WTC11 (cell line): ENCODE results near the gene SHROOM3.

Experiments
- CREM ChIP-seq: sonication (generic); formaldehyde crosslinking; IDR thresholded peaks from 2 replicates; pipeline ENCODE4 v1.8.1; 2022; ENCODE audit warnings: mild to moderate bottlenecking, missing genetic modification reagents, moderate library complexity
- EMX1 ChIP-seq: fragments of 250-450 bp; sonication (Bioruptor Pico); IDR thresholded peaks from 2 replicates; pipeline ENCODE4 v1.8.0; 2021; ENCODE audit warnings: mild to moderate bottlenecking
- FOXP1 ChIP-seq: sonication (generic); formaldehyde crosslinking; IDR thresholded peaks from 2 replicates; pipeline ENCODE4 v1.8.0; 2022; ENCODE audit warnings: missing genetic modification reagents, mild to moderate bottlenecking, moderate library complexity, borderline replicate concordance
- NFE2L1 ChIP-seq: sonication (generic); formaldehyde crosslinking; IDR thresholded peaks from 2 replicates; pipeline ENCODE4 v1.8.1; 2023; ENCODE audit warnings: missing genetic modification reagents
- SMAD3 ChIP-seq: sonication (generic); formaldehyde crosslinking; IDR thresholded peaks from 2 replicates; pipeline ENCODE4 v1.8.0; 2022; ENCODE audit warnings: missing genetic modification reagents, mild to moderate bottlenecking, borderline replicate concordance
- TF ChIP-seq, protein P1 (sequence below): sonication (generic); formaldehyde crosslinking; IDR thresholded peaks from 2 replicates; pipeline ENCODE4 v1.8.1; 2022; ENCODE audit warnings: low read depth, missing genetic modification reagents, borderline replicate concordance
- TF ChIP-seq, protein P2 (sequence below): sonication (generic); formaldehyde crosslinking; IDR thresholded peaks from 2 replicates; pipeline ENCODE4 v1.8.0; 2022; ENCODE audit warnings: mild to moderate bottlenecking, missing genetic modification reagents
- TF ChIP-seq, protein P3 (sequence below): sonication (generic); formaldehyde crosslinking; IDR thresholded peaks from 2 replicates; pipeline ENCODE4 v1.8.0; 2022; ENCODE audit warnings: mild to moderate bottlenecking, missing genetic modification reagents
- TF ChIP-seq, protein P4 (sequence below): fragments of 250-450 bp; sonication (Bioruptor Pico); conservative IDR thresholded peaks from 2 replicates; pipeline ENCODE4 v1.9.0; 2021; ENCODE audit warnings: mild to moderate bottlenecking
- TF ChIP-seq, protein P5 (sequence below): fragments of 200-600 bp; IDR thresholded peaks from 2 replicates; pipeline ENCODE4 v1.8.0; 2022; ENCODE audit warnings: antibody characterized with exemption
- TF ChIP-seq, protein P6 (sequence below): sonication (generic); formaldehyde crosslinking; conservative IDR thresholded peaks from 2 replicates; pipeline ENCODE4 v1.8.1; 2022; ENCODE audit warnings: mild to moderate bottlenecking, missing genetic modification reagents
- TF ChIP-seq, protein P7 (sequence below): sonication (generic); formaldehyde crosslinking; IDR thresholded peaks from 2 replicates; pipeline ENCODE4 v1.8.1; 2022; ENCODE audit warnings: mild to moderate bottlenecking, moderate library complexity, missing genetic modification reagents
- TF ChIP-seq, protein P8 (sequence below): sonication (generic); formaldehyde crosslinking; IDR thresholded peaks from 2 replicates; pipeline ENCODE4 v1.8.0; 2022; ENCODE audit warnings: mild to moderate bottlenecking, missing genetic modification reagents

DNA sequence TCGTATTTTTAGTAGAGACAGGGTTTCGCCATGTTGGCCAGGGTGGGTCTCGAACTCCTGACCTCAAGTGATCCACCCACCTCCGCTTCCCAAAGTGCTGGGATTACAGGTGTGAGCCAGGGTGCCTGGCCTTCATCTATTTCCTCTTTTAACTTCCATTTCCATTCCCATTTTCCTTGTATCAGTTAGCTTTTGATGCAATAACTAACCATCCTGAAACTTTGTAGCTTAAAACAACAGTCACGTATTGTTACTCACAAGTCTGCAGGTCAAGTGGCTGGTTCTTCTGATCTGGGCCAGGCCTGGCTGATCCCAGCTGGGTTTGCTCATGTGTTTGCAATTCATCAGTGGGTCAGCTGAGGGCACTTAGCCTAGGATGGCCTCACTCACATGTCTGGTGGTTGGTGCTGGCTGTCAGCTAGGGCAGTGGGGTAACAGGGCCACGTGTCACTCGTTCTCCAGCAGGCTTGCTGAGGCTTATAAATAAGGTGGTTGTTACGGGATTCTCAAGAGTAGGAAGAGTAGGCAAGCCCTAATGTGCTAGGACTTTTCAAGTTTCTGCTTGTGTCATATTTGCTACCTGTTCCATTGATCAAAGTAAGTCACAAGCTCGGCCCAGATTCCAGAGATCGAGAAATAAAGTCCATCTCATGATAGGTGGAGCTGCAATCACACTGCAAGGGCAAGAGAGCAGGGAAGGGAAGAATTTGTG is 374.7 kb downstream of the SHROOM3 start:
- TF ChIP-seq NFE2L1 (no peak), CREM (CRISPR knock-in tag) (no peak), EMX1 (CRISPR knock-in tag) (no peak), SMAD3 (CRISPR knock-in tag) (no peak), FOXP1 (CRISPR knock-in tag) (no peak)
- TF ChIP-seq, protein P1, sequence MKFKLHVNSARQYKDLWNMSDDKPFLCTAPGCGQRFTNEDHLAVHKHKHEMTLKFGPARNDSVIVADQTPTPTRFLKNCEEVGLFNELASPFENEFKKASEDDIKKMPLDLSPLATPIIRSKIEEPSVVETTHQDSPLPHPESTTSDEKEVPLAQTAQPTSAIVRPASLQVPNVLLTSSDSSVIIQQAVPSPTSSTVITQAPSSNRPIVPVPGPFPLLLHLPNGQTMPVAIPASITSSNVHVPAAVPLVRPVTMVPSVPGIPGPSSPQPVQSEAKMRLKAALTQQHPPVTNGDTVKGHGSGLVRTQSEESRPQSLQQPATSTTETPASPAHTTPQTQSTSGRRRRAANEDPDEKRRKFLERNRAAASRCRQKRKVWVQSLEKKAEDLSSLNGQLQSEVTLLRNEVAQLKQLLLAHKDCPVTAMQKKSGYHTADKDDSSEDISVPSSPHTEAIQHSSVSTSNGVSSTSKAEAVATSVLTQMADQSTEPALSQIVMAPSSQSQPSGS (CRISPR knock-in tag): no peak
- TF ChIP-seq, protein P2, sequence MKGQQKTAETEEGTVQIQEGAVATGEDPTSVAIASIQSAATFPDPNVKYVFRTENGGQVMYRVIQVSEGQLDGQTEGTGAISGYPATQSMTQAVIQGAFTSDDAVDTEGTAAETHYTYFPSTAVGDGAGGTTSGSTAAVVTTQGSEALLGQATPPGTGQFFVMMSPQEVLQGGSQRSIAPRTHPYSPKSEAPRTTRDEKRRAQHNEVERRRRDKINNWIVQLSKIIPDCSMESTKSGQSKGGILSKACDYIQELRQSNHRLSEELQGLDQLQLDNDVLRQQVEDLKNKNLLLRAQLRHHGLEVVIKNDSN (CRISPR knock-in tag): no peak
- TF ChIP-seq, protein P3, sequence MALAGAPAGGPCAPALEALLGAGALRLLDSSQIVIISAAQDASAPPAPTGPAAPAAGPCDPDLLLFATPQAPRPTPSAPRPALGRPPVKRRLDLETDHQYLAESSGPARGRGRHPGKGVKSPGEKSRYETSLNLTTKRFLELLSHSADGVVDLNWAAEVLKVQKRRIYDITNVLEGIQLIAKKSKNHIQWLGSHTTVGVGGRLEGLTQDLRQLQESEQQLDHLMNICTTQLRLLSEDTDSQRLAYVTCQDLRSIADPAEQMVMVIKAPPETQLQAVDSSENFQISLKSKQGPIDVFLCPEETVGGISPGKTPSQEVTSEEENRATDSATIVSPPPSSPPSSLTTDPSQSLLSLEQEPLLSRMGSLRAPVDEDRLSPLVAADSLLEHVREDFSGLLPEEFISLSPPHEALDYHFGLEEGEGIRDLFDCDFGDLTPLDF (CRISPR knock-in tag): no peak
- TF ChIP-seq, protein P4, sequence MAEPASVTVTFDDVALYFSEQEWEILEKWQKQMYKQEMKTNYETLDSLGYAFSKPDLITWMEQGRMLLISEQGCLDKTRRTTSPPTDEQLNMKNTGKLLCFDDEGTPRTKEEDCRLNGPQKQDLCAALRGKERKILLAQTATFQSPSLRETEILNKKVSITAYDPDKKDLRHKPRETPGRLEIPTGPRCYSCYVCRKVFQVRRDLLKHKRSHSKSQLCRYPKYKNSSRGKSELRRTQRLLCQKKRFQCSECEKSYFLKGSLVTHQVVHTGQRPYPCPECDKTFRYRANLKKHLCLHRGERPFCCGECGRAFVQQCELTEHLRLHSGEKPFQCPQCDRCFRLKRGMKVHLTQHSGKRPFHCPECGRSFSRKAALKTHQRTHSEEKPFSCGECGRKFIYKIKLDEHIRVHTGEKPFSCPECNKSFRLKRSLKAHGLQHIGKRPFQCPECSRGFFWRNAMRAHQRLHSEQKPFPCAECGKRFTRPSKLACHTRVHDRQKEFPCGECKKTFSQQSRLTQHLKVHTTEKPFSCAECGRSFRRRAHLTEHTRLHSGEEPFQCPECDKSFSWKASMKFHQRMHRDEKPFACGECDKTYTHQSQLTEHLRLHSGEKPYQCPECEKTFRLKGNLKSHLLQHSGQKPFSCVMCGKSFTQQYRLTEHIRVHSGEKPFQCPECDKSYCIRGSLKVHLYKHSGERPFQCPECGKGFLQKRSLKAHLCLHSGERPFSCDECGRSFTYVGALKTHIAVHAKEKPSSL: no peak
- TF ChIP-seq, protein P5, sequence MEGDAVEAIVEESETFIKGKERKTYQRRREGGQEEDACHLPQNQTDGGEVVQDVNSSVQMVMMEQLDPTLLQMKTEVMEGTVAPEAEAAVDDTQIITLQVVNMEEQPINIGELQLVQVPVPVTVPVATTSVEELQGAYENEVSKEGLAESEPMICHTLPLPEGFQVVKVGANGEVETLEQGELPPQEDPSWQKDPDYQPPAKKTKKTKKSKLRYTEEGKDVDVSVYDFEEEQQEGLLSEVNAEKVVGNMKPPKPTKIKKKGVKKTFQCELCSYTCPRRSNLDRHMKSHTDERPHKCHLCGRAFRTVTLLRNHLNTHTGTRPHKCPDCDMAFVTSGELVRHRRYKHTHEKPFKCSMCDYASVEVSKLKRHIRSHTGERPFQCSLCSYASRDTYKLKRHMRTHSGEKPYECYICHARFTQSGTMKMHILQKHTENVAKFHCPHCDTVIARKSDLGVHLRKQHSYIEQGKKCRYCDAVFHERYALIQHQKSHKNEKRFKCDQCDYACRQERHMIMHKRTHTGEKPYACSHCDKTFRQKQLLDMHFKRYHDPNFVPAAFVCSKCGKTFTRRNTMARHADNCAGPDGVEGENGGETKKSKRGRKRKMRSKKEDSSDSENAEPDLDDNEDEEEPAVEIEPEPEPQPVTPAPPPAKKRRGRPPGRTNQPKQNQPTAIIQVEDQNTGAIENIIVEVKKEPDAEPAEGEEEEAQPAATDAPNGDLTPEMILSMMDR: no peak
- TF ChIP-seq, protein P6, sequence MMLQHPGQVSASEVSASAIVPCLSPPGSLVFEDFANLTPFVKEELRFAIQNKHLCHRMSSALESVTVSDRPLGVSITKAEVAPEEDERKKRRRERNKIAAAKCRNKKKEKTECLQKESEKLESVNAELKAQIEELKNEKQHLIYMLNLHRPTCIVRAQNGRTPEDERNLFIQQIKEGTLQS (CRISPR knock-in tag): no peak
- TF ChIP-seq, protein P7, sequence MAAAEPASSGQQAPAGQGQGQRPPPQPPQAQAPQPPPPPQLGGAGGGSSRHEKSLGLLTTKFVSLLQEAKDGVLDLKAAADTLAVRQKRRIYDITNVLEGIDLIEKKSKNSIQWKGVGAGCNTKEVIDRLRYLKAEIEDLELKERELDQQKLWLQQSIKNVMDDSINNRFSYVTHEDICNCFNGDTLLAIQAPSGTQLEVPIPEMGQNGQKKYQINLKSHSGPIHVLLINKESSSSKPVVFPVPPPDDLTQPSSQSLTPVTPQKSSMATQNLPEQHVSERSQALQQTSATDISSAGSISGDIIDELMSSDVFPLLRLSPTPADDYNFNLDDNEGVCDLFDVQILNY (CRISPR knock-in tag): no peak
- TF ChIP-seq, protein P8, sequence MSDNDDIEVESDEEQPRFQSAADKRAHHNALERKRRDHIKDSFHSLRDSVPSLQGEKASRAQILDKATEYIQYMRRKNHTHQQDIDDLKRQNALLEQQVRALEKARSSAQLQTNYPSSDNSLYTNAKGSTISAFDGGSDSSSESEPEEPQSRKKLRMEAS: no peak
